Skeletal muscle satellite cell (primary cell): ENCODE measurements around the gene HS3ST4. TPM values are rescaled to one million over a fixed set of nuclear protein-coding genes. Genes with fewer than 3 reads are reported as not detected.

Experiments used
- H3K27me3 ChIP-seq: 2 replicates; pipeline ENCODE4 v1.7.0; 2013; ENCODE audit warnings: low read length; ENCODE audit not compliant: control insufficient read depth, insufficient read depth
- H3K36me3 ChIP-seq: 2 replicates; pipeline ENCODE4 v1.7.0; 2013; ENCODE audit warnings: mild to moderate bottlenecking, control low read depth, low read length; ENCODE audit not compliant: insufficient read depth
- H3K4me1 ChIP-seq: 2 replicates; pipeline ENCODE4 v1.7.0; 2013; ENCODE audit warnings: low read length; ENCODE audit not compliant: control insufficient read depth, insufficient read depth
- H3K4me2 ChIP-seq: 2 replicates; pipeline ENCODE4 v1.7.0; 2013; ENCODE audit warnings: mild to moderate bottlenecking, low read length
- H3K4me3 ChIP-seq: 2 replicates; pipeline ENCODE4 v1.7.0; 2013; ENCODE audit warnings: low read length
- H3K9ac ChIP-seq: 2 replicates; pipeline ENCODE4 v1.7.0; 2013; ENCODE audit warnings: mild to moderate bottlenecking, low read depth, low read length, moderate library complexity
- H3K9me3 ChIP-seq: replicated peaks from 2 replicates; pipeline ENCODE4 v1.7.0; 2013; ENCODE audit warnings: mild to moderate bottlenecking, control low read depth, low read length
- small RNA-seq: library from RNA; depleted of rRNA; stranded (forward); fragments of <200 nt; gene quantifications from one replicate; pipeline ENCODE3, GENCODE V24; 2012

Gene HS3ST4

DNA sequence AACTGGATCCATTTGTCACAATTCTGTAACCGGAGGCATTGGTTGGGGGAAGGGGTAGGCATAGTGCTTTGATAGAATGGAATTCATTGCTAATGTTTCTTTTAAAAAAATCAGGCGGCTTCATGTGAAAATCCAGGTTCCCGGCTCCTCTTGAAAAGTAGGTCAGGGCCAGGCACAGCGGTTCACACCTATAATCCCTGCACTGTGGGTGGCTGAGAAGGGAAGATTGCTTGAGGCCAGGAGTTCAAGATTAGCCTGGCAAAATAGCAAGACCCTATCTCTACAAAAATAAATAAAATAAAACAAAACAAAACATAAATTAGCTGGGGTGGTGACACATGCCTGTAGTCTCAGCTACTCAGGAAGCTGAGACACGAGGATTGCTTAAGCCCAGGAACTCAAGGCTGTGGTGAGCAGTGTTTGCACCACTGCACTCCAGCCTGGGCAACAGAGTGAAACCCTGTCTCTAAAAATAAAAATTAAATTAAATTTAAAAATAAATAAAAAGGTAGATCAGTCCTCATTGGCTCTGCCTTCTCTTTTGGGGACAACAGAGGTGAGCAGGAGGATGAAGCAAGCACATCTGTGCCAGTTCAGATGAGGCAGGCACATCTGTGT is 466.5 kb downstream of the HS3ST4 start:
- H3K9ac ChIP-seq: no peak overlapping the region
- H3K4me1 ChIP-seq: no peaks in the 10 kb centered on the region
- H3K4me3 ChIP-seq: no peak overlapping the region
- H3K4me2 ChIP-seq: no peak overlapping the region
- no peaks in the 10 kb centered on the region for H3K27me3 ChIP-seq
- H3K9me3 ChIP-seq: peaks cover 7% of the 10 kb centered on the region
- no peaks in the 10 kb centered on the region for H3K36me3 ChIP-seq

DNA sequence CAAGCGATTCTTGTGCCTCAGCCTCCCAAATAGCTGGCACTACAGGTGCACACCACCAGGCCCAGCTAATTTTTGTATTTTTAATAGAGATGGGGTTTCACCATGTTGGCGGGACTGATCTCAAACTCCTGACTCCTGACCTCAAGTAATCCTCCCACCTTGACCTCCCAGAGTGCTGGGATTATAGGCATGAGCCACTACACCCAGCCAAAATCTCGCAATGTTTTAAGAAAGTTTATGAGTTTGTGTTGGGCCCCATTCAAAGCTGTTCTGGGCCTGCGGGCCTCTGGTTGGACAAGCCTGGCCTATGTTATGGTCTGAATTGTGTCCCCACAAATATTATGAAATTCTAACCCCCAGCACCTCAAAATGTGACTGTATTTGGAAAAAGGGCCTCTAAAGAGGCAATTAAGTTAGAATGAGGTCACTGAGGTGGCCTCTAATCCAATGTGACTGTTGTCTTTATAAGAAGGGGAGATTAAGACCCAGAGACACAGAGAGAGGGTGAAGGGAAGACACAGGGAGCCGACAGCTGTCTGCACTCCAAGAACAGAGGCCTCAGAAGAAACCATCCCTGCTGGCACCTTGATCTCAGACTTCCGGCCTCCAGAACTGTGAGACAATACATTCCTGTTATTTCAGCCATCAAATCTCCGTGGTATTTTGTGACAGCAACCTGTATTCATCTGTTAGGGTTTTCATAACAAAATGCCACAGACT is 469.9 kb downstream of the HS3ST4 start:
- H3K4me2 ChIP-seq: no peak overlapping the region
- no peak overlapping the region for H3K4me3 ChIP-seq
- no peaks in the 10 kb centered on the region for H3K36me3 ChIP-seq
- H3K9me3 ChIP-seq: peaks cover 18% of the 10 kb centered on the region
- H3K4me1 ChIP-seq: no peaks in the 10 kb centered on the region
- H3K27me3 ChIP-seq: no peaks in the 10 kb centered on the region
- no peak overlapping the region for H3K9ac ChIP-seq

DNA sequence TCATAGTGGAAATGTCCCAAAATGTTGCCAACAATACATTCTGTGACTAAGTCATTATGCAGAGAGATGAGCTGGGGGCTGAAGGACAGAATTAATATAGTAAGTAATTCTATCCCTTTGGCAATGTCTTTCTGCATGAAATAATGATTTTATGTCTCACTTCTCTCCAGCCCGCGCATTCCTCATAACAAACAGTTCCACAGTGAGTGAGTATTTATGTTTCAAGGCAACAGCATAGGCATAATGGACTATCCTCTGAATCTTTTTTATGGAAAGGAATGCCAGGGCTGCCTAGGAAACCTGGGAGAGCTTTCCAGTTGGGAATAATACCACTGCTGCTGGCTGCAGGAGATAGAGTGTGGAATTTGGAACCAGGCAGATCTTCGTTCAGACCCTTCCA is 477.7 kb downstream of the HS3ST4 start:
- Histone ChIP-seq H3K4me2 (no peak overlapping the region), H3K4me3 (no peak overlapping the region), H3K9ac (no peak overlapping the region), H3K27me3 (no peaks in the 10 kb centered on the region), H3K36me3 (no peaks in the 10 kb centered on the region), H3K4me1 (no peaks in the 10 kb centered on the region), H3K9me3 (peaks cover 16% of the 10 kb centered on the region)

DNA sequence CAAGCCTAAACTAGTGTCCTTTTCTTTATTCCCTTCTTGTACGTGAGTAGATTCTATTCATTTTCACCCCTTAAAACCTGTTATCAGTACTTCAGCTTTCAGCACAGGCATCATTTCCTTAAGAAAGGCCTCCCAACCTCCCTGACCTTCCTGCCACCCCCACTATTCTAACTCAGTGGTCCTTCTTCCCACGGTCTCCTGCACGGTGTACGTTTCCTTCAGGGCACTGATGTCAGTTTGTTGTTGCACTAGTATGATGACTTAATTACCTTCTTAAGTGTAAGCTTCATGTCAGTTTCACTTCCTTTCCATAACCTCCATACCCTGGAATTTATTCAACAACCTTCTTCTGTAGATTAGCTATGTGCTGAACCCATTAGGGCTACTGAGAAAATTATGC is 484.2 kb downstream of the HS3ST4 start:
- no peaks in the 10 kb centered on the region for H3K9me3 ChIP-seq
- no peaks in the 10 kb centered on the region for H3K27me3 ChIP-seq
- no peak overlapping the region for H3K4me2 ChIP-seq
- H3K4me3 ChIP-seq: no peak overlapping the region
- H3K9ac ChIP-seq: no peak overlapping the region
- H3K36me3 ChIP-seq: no peaks in the 10 kb centered on the region
- H3K4me1 ChIP-seq: no peaks in the 10 kb centered on the region

DNA sequence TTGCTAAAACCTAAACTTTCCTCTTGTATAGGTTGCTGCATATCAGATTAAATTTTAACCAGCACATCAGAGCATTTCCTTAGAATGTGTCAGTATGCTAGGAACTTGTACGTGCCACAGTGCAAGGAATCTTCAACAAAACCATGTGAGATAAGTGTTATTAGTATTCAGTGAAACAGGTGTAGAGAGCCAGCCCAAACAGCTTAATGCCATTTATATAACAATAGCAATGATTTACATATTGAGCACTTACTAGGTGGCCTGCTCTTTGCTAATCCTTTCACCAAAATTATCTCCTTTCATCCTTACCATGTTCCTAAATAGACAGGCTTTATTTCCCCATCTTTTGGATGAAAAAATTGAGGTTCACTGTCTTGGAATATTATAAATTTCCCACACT is 485.7 kb downstream of the HS3ST4 start:
- Histone ChIP-seq H3K36me3 (no peaks in the 10 kb centered on the region), H3K4me3 (no peak overlapping the region), H3K4me2 (no peak overlapping the region), H3K27me3 (no peaks in the 10 kb centered on the region), H3K4me1 (no peaks in the 10 kb centered on the region), H3K9me3 (no peaks in the 10 kb centered on the region), H3K9ac (no peak overlapping the region)

DNA sequence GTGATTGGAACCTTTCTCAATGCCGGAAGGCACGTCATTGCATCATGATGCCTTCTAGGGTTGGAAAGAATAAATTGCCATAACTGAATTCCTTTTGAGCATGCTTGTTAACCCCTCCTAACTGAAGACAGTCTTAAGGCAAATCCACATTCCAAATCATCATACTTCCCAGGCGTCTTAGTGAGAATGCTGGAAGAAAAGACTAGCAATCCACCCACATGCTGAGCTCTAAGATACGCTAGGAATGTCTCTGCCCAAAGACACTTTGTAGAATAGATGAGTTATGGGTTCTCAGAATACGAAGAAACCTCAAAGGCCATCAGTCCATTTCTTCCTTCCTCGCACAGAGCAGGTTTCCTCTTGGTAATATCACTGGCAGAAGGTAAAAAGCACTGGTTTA is 486.5 kb downstream of the HS3ST4 start:
- Histone ChIP-seq H3K9ac (no peak overlapping the region), H3K9me3 (no peaks in the 10 kb centered on the region), H3K36me3 (no peaks in the 10 kb centered on the region), H3K4me2 (no peak overlapping the region), H3K27me3 (no peaks in the 10 kb centered on the region), H3K4me1 (no peaks in the 10 kb centered on the region), H3K4me3 (no peak overlapping the region)

DNA sequence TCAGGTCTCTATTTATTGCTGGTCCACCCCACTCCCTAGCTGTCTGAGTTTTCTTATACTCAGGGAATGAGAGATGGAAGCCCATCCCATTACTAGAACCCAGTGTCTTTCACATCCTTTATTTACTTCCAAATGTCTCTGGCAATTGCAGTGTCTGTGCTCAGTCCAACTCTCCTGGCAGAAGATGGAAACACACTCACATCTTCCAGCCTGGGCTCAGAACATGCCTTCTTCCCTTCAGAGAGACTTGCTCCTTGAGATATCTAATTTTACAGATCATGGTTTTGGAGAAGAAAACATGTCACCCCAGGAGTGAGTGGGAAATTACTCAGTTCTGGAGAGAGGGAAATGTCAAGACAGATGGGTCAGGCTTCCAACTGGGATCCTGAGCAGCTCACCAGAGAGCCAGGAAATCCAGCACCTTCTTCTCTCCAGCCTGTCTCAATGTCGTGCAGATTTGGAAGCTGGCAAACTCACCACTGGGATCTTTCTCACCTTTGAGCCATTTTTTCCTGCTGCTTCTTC is 494.4 kb downstream of the HS3ST4 start:
- Histone ChIP-seq H3K36me3 (no peaks in the 10 kb centered on the region), H3K9ac (no peak overlapping the region), H3K4me1 (no peaks in the 10 kb centered on the region), H3K4me2 (no peak overlapping the region), H3K4me3 (no peak overlapping the region), H3K9me3 (peaks cover 3% of the 10 kb centered on the region), H3K27me3 (no peaks in the 10 kb centered on the region)

Small RNA genes lying within 50 kb of the gene (small RNA-seq; reads per million reads assigned to genes)
- gene HMGN2P3 (not detected), gene MIR548W (not detected), gene RNA5SP405 (not detected)
